Measurements from ENCODE around the gene EXOC4.

EXOC4 gene

GRCh38 chr7:133514551-133514950 is 261.7 kb downstream of the EXOC4 start:
- TF ChIP-seq, protein P1, sequence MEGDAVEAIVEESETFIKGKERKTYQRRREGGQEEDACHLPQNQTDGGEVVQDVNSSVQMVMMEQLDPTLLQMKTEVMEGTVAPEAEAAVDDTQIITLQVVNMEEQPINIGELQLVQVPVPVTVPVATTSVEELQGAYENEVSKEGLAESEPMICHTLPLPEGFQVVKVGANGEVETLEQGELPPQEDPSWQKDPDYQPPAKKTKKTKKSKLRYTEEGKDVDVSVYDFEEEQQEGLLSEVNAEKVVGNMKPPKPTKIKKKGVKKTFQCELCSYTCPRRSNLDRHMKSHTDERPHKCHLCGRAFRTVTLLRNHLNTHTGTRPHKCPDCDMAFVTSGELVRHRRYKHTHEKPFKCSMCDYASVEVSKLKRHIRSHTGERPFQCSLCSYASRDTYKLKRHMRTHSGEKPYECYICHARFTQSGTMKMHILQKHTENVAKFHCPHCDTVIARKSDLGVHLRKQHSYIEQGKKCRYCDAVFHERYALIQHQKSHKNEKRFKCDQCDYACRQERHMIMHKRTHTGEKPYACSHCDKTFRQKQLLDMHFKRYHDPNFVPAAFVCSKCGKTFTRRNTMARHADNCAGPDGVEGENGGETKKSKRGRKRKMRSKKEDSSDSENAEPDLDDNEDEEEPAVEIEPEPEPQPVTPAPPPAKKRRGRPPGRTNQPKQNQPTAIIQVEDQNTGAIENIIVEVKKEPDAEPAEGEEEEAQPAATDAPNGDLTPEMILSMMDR (IDR thresholded peaks at IDR 0.05; ENCODE audit: borderline replicate concordance, insufficient read depth, low read depth, low read length), result no peak
- no peak overlapping the region for H3K4me3 ChIP-seq (ENCODE audit: low read depth, low read length)

DNA sequence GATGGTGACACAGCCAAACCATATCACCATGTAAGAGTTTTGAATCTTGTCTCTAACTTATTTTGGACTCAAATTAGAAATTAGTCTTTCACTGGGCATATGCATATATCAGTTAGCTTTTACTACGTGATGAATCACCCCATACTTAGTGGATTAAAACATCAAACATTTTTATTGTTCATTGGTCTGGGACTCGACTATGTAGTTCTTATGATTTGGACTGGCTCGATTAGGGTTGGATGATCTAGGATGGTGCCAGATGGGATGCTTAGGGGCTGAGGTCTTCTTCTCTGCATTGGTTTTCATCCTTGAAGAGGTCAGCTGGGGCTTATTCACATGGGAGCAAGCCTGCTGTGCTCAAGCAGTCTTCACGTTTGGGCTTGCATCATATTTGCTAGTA is 264.9 kb downstream of the EXOC4 start:
- no peak overlapping the region for H3K4me3 ChIP-seq (ENCODE audit: low read depth, low read length)
- TF ChIP-seq, protein P1 (IDR thresholded peaks at IDR 0.05; ENCODE audit: borderline replicate concordance, insufficient read depth, low read depth, low read length), result no peak

GRCh38 chr7:133518718-133519117 is 265.8 kb downstream of the EXOC4 start:
- H3K4me3 ChIP-seq (ENCODE audit: low read depth, low read length), result no peak overlapping the region
- TF ChIP-seq, protein P1 (IDR thresholded peaks at IDR 0.05; ENCODE audit: borderline replicate concordance, insufficient read depth, low read depth, low read length), result no peak

DNA sequence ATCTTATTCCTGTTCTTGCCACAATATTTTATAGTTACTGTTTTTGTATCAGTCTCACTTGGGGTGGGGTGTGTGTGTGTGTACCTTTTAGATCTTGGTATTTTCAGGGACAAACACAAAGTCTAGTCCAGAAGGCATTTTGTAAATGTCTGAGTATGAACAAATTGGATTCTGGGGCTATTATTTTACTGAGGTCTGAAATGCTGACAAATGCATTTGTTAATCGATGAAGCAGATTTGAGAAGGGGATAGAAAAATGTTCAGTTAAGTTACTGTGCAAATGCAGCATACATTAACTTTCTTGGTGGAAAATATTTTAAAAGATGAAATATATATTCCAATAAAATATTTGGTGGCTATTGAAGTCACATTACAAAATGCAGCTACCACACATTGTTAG is 267.4 kb downstream of the EXOC4 start:
- TF ChIP-seq, protein P1 (IDR thresholded peaks at IDR 0.05; ENCODE audit: borderline replicate concordance, insufficient read depth, low read depth, low read length), result no peak
- no peak overlapping the region for H3K4me3 ChIP-seq (ENCODE audit: low read depth, low read length)

DNA sequence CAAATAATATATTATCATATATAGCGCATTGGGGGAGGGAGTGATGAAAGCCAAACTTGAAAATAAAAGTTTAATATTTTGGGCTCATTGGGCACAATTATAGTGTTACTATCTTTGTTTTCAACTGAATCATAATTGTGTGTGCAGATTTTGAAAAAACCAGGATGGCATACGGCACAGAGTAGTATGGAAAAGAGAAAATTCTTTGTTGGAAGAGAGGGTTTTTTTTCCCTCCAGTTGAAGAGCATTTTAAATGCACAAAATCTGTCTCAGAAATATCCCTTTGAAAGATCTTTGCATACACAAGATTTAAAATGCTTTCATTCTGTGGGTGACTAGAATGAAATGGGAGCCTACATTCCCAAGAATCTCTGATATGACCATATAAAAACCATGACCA is 269.6 kb downstream of the EXOC4 start:
- TF ChIP-seq, protein P1 (IDR thresholded peaks at IDR 0.05; ENCODE audit: borderline replicate concordance, insufficient read depth, low read depth, low read length), result no peak
- no peak overlapping the region for H3K4me3 ChIP-seq (ENCODE audit: low read depth, low read length)

DNA sequence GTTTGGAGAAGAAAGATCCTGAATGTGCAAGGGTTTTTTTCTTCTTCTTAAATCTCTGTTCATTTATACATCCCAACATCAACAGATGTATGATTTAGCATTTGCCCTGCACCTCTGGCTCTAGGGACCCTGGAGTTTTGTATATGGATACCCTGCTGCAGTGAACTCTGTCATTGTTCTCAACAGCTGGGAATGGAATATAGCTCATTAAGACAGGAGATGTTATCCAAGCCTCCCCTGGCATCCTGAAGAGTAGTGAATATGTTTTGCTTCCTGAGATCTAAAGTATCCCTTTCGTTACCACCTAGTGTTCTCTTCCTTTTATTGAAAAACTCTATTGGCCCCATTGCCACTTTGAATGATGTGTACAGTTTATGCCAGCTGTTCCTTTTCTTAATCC is 275.9 kb downstream of the EXOC4 start:
- no peak overlapping the region for H3K4me3 ChIP-seq (ENCODE audit: low read depth, low read length)
- TF ChIP-seq, protein P1 (IDR thresholded peaks at IDR 0.05; ENCODE audit: borderline replicate concordance, insufficient read depth, low read depth, low read length), result no peak

DNA sequence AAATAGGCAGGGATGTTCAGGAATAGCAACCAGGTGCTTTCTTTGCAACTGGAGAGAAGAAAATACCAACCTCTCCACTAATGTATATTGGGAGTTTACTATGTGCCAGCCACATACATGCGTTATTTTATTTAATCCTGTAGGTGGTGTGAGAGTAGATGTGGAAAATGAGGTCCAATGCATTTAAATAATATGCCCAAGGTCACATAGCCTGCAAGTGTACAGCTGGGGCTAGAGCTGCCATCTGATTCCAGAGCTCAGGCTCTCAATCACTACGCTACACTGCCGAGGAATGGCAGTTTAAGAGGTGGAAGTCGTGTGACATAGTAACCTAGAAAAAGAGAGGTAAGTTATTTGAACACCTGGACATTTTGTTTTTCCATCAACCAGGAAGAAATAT is 277.0 kb downstream of the EXOC4 start:
- TF ChIP-seq, protein P1 (IDR thresholded peaks at IDR 0.05; ENCODE audit: borderline replicate concordance, insufficient read depth, low read depth, low read length), result no peak
- no peak overlapping the region for H3K4me3 ChIP-seq (ENCODE audit: low read depth, low read length)
